Activated naive CD8-positive, alpha-beta T cell treated with anti-CD3 and anti-CD28 coated beads, Interleukin-2, amount 50 U/mL, for 24 hours (primary cell): ENCODE data around the gene SMPD3.

Experiments
- ATAC-seq: fragments of 150-1000 bp; cut with Tn5 transposase; one replicate; pipeline ENCODE4 v1.10.0; 2021
- DNase-seq: peaks from one replicate; pipeline ENCODE4 v3.0.0; 2021
- H3K27ac Mint-ChIP-seq: one replicate; pipeline ENCODE4 v1.8.0; 2021; ENCODE audit warnings: mild to moderate bottlenecking, mixed read lengths
- H3K27me3 Mint-ChIP-seq: one replicate; pipeline ENCODE4 v1.8.0; 2021; ENCODE audit warnings: mixed read lengths
- H3K36me3 Mint-ChIP-seq: one replicate; pipeline ENCODE4 v1.8.0; 2021; ENCODE audit warnings: low read depth, mixed read lengths
- H3K4me1 Mint-ChIP-seq: one replicate; pipeline ENCODE4 v1.8.0; 2021; ENCODE audit warnings: mixed read lengths
- H3K4me3 Mint-ChIP-seq: one replicate; pipeline ENCODE4 v1.8.0; 2021; ENCODE audit warnings: mild to moderate bottlenecking, moderate library complexity, mixed read lengths
- H3K9me3 Mint-ChIP-seq: one replicate; pipeline ENCODE4 v1.8.0; 2021; ENCODE audit warnings: mixed read lengths

SMPD3 gene

DNA sequence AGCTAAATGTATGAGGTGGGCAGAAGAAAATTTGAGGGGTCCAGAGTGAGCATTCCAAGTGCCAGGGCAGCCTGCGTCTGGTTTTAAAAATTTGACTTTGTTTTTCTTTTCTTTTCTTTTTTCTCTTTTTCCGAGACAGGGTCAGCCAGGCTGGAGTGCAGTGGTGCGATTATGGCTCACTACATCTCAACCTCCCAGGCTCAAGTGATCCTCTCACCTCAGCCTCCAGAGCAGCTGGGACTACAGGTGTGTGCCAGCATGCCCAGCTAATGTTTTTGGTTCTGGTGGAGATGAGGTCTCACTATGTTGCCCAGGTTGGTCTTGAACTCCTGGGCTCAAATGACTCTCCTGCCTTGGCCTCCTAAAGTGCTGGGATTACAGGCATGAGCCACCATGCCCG is 15.6 kb downstream of the SMPD3 start:
- DNase-seq (no peak), ATAC-seq (no peak)
- no peak overlapping the region for H3K27ac Mint-ChIP-seq
- no peaks in the 10 kb centered on the region for H3K27me3 Mint-ChIP-seq
- H3K4me1 Mint-ChIP-seq, result peaks cover 4% of the 10 kb centered on the region
- peaks cover 10% of the 10 kb centered on the region for H3K9me3 Mint-ChIP-seq
- no peaks in the 10 kb centered on the region for H3K36me3 Mint-ChIP-seq
- H3K4me3 Mint-ChIP-seq, result no peak overlapping the region

DNA sequence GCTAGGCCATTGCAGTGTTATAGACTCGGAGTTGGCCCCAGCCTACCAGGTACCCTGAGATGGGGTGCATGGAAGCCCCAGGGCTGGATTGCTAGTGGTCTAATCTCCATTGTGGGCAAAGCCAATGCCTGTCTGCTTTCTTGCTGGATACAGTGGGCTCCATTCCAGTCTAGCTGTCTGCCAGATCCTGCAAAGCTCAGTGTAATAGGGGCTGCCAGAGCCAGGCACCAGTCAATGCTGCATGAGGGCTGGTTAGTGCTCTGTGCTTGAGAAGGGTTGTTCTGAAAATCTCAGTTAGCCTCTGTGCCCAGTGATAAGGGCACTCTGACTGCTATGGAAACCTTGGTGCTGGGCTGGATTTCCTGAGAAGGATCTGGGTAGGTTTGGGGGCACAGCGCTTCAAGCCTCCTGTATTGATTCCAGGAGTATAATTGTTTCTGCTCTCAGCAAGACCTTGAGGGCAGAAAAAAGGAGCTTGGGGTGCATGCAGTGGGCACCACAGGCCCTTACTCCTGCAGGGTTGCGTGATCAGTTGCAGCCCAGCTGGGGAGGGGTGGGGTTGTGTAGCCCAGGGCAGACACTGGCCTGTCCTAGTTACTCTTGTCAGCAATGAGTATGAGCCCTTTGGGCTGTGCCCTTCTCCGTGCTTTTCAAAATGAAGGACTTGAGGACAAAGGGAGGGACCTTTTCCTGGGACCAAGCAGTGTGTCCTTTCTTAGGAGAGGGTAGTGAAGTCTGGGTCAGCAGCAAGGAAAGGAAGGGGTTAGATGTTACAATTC is 19.0 kb downstream of the SMPD3 start:
- ATAC-seq, result no peak

DNA sequence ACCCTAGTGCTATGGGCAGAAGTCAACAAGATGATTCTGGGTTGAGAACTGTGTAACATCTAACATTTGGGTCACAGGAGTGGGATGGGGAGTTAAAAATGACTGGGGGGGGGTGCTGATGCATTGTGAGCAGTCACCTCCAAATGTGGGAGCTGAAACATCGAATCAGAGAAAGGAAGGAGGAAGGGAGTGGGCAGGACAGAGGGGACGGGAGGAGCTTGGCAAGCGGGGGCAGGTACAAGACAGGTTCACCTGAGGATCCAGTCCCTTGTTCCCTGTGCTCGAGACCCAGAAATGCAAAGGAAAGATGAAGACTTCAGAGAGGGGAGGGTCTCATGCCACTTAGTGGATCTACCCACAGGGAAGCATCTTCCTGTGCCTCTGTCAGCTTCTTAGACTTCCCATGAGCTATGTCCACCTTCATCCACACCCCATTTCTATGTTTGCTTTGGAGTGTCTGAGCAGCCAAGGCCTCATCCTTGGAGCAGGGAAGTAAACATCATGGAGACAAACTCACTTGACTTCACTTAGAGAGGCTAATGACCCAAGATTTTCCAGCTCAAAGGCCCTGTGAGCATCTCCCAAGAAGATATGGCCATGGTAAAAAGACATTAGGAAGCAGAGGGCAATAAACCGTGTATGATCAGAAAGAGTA is 20.5 kb downstream of the SMPD3 start:
- Mint-ChIP-seq H3K36me3 (no peaks in the 10 kb centered on the region), H3K27ac (no peak overlapping the region), H3K27me3 (no peaks in the 10 kb centered on the region), H3K4me1 (peaks cover 4% of the 10 kb centered on the region), H3K9me3 (no peaks in the 10 kb centered on the region), H3K4me3 (no peak overlapping the region)
- ATAC-seq (no peak), DNase-seq (no peak)

More for the DNA sequence above, 19.0 kb downstream of the SMPD3 start:
- no peak overlapping the region for H3K27ac Mint-ChIP-seq
- DNase-seq, result no peak
- H3K9me3 Mint-ChIP-seq, result no peaks in the 10 kb centered on the region
- H3K36me3 Mint-ChIP-seq, result no peaks in the 10 kb centered on the region
- H3K4me3 Mint-ChIP-seq, result no peak overlapping the region
- H3K27me3 Mint-ChIP-seq, result no peaks in the 10 kb centered on the region
- H3K4me1 Mint-ChIP-seq, result peaks cover 4% of the 10 kb centered on the region

DNA sequence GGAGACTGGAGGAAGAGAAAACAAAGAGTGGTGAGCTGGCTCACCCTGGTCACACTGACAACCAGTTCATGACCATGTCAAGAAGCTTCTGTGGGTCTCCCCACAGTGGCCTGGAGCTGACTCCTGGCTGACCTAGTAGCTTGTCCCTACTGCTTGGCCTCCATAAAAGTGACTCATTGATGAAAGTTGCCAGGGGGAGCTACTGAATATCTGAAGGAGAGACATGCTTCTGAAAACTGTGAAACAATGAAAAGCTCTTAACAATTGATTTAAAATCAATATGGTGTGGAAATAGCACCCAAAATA is 22.0 kb downstream of the SMPD3 start:
- Mint-ChIP-seq H3K27me3 (no peaks in the 10 kb centered on the region), H3K4me3 (no peak overlapping the region), H3K9me3 (no peaks in the 10 kb centered on the region), H3K36me3 (no peaks in the 10 kb centered on the region), H3K27ac (no peak overlapping the region), H3K4me1 (peaks cover 4% of the 10 kb centered on the region)
- DNase-seq, result no peak
- no peak for ATAC-seq

DNA sequence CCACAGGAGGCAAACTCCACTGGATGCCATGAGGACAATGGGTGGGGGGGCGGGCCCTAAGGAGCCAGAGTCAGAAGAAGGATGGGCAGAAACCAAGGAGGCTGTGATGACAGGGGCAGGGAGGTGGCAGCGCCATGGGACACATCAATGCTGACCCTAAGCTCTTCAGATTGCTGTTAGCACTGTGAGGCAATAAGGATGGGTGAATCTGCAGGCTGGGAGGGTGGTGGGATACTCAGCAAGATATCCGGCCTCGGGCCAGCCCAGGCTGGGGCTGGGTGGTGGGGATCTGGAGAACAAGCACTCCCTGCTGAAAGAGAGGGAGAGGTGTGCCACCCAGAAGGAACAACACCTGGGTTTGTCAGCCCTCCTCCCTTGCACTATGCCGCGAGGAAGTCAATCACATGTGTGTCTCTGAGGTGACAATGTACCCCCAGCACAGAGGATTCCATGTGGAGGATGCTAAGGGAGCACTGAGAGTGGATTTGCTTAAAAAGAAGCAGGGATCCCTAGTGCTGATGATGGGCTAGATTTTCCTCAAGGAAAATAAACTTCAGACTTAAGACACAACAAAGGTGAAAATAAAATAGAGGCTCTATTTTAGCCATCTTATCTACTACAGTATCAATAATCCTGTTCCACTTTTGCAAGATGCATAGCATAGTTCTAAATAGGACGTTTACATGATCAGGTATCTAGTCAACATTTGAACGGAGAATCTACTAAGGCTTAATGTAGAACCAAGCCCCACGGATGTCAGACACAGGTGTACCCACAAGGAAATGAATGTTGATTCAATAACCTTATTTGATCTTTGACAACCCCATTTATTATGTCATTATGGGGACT is 22.6 kb downstream of the SMPD3 start:
- H3K4me1 Mint-ChIP-seq, result peaks cover 4% of the 10 kb centered on the region
- ATAC-seq, result no peak
- H3K27ac Mint-ChIP-seq, result no peak overlapping the region
- DNase-seq, result no peak
- H3K4me3 Mint-ChIP-seq, result no peak overlapping the region
- H3K9me3 Mint-ChIP-seq, result no peaks in the 10 kb centered on the region
- no peaks in the 10 kb centered on the region for H3K27me3 Mint-ChIP-seq
- H3K36me3 Mint-ChIP-seq, result no peaks in the 10 kb centered on the region

DNA sequence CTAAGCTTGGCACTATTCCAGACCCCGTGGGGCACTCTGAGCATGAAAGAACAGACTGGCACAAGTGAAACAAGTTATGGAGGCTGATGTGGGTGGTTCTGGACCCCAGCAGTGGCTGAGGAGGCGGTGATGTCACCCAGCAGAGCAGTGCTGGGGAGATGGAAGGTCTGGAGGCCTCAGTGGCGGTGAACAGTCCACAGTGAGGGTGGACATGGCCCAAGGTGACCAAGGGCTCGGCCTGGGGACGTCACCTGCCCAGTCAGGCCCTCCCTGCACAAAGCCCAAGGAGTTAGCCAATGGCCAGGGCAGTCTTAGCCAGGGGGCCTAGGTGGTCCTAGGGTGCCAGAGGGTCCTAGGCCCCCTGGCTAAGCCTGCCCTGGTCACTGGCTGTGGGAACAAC is 24.5 kb downstream of the SMPD3 start:
- no peak for DNase-seq
- Mint-ChIP-seq H3K4me3 (no peak overlapping the region), H3K27me3 (no peaks in the 10 kb centered on the region), H3K36me3 (no peaks in the 10 kb centered on the region), H3K4me1 (peaks cover 10% of the 10 kb centered on the region), H3K27ac (no peak overlapping the region), H3K9me3 (no peaks in the 10 kb centered on the region)
- no peak for ATAC-seq

DNA sequence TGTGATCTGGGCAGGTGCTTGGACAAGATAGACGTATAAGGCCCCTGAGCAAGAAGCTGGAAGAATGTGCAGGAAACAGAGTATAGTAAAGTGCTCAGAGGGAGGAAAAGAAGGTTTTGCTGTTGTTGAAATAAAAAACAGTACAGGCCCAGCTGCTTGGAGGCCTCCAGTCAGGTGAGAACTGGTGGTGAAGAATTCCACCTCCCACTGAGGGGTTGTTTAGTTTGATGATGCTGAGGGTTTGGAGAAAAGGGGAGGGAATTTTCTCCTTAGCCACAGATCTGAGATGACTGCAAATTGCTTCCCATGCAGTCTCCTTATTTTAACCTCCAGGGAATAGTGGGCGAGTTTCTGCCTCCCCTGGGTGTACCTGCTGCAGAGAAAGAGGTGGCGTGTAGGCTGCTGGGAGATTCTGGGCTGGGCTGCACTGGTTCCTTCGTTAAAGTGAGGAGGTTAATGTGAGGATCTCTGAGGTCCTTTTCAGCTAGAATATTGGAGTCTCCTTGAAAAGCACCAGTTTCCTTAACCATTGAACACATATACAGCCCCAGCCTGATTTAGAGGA is 25.8 kb downstream of the SMPD3 start:
- H3K9me3 Mint-ChIP-seq, result no peaks in the 10 kb centered on the region
- no peaks in the 10 kb centered on the region for H3K27me3 Mint-ChIP-seq
- no peaks in the 10 kb centered on the region for H3K36me3 Mint-ChIP-seq
- no peak overlapping the region for H3K4me3 Mint-ChIP-seq
- peaks cover 23% of the 10 kb centered on the region for H3K4me1 Mint-ChIP-seq
- ATAC-seq, result no peak
- no peak overlapping the region for H3K27ac Mint-ChIP-seq
- no peak for DNase-seq

DNA sequence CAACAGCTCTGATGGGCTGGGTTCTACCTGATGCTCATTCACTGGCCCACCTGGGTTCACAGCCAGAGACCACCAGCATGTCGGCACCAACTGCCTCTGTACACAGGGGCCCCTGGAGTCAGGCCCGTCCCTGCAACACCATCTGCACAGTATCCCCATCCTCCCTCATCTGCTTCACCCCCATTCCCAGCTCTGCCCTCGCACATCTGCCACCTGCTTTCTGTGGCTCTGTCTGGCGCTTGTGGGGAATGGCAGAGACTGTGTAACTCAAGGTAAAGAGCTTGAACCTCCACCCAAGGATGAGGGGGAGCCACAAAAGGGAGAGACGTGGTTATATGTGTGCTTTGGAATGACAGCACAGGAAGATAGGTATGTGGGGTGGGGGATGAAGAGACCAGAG is 27.2 kb downstream of the SMPD3 start:
- Mint-ChIP-seq H3K27me3 (no peaks in the 10 kb centered on the region), H3K36me3 (no peaks in the 10 kb centered on the region), H3K27ac (no peak overlapping the region), H3K4me3 (no peak overlapping the region), H3K9me3 (no peaks in the 10 kb centered on the region), H3K4me1 (peaks cover 35% of the 10 kb centered on the region)
- ATAC-seq (no peak), DNase-seq (no peak)

DNA sequence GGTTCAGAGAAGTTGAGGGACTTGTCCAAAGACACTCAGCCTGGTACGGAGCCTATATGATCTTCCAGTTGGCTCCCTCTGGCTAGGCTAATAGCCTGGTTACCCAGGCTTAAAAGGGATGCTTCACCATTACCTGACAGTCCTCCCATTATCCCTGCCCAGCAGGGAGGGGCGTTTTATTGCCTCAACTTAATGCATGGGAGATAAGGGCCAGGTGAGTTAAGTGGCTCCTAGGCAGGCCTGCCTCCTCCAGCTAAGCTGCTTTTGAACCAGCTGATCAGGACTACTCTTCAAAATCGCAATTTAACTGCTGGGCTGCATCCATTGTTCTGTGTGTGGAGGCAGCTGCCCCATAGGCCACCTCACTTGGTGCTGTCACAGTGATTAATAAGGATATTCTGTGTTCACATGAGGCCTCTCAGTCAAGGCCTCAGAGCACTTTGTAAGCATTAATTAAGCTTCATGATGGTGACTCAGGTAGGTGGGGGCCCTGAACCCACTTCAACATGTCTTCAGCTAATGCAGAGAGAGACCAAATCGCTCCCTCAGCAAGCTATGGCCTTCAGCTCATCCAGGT is 27.9 kb downstream of the SMPD3 start:
- DNase-seq (no peak), ATAC-seq (no peak)
- Mint-ChIP-seq H3K36me3 (no peaks in the 10 kb centered on the region), H3K27ac (no peak overlapping the region), H3K9me3 (no peaks in the 10 kb centered on the region), H3K27me3 (no peaks in the 10 kb centered on the region), H3K4me1 (peaks cover 34% of the 10 kb centered on the region), H3K4me3 (no peak overlapping the region)

DNA sequence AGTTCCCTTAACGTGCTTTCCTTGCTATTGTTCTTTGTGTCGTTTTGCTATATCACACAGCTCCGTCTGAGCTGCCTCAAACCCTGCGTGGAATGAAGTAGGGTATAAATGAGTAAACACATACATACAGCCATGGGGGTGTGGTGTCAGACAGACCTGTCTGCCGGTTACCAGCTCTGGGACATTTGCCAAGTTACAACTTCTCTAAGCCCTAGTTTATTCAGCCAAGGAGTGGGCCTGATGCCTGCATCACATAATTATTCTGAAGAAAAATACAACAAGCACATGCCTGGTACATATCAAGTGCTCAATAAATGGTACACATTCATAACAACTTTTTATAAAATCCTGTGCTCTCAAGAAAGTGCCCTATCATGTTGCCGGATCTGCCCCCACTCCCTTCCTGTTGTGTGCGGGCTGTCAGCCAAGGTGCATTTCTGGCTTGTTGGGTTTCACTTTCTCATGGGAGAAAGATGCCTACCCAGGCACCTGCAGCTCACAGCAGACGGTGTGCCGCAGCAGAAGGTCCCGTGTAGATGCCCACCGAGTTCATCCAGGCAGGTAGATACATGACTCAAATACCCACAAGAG is 30.5 kb downstream of the SMPD3 start:
- peaks cover 34% of the 10 kb centered on the region for H3K4me1 Mint-ChIP-seq
- no peaks in the 10 kb centered on the region for H3K36me3 Mint-ChIP-seq
- peak overlapping the region; percentile 69 for H3K4me3 Mint-ChIP-seq
- peak; percentile 55 for DNase-seq
- no peaks in the 10 kb centered on the region for H3K9me3 Mint-ChIP-seq
- H3K27ac Mint-ChIP-seq, result peak overlapping the region; percentile 77
- H3K27me3 Mint-ChIP-seq, result no peaks in the 10 kb centered on the region
- ATAC-seq, result peak; percentile 79

DNA sequence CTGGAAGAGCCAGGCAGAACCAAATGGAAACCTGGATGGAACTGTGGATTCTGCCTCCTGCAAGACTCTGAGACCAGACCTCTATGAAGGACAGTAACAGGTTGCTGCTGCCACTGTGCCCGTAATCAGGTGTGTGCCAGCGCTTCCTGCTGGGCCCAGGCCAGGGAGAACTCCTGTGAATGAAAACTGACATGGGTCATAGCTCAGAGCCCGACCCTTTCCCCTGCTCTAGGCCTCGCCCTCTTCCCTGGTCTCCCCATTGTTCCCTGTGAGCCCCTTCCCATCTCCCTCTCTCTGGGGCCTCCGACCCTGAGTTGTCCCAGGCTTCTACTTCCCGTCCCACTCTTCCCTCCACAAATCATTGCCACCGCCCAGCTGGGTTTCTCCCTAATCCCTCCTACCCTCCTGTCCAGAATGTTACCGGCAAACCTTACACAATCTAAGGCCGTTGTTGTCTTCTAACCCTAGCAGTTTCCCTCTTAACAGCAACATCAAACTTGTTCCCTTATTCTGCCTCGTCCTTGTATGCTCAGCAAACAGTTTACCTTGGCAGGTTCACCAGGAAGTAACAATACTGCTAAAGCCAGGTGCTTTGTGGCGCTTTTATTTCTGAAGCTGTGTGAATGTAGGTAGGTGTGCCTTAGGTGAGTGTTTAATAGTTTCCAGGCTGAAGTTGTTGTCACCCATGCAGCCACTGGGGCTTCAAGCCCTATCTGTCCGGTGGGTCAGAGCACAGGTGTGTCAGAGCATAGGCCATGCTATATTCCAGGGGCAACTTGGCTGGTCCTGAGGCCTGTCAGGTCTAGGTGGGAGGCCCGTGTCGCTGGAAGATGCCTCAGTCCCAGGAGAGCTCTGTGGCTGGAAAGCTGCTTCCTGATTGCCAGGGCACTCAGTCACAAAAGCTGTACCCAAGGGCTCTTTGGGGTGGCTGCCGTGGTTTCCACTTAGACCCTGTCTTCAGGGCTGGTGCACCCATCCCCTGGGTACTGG is 32.0 kb downstream of the SMPD3 start:
- peaks cover 34% of the 10 kb centered on the region for H3K4me1 Mint-ChIP-seq
- no peaks in the 10 kb centered on the region for H3K36me3 Mint-ChIP-seq
- no peak overlapping the region for H3K4me3 Mint-ChIP-seq
- ATAC-seq (no peak), DNase-seq (no peak)
- no peaks in the 10 kb centered on the region for H3K27me3 Mint-ChIP-seq
- H3K27ac Mint-ChIP-seq, result no peak overlapping the region
- no peaks in the 10 kb centered on the region for H3K9me3 Mint-ChIP-seq

DNA sequence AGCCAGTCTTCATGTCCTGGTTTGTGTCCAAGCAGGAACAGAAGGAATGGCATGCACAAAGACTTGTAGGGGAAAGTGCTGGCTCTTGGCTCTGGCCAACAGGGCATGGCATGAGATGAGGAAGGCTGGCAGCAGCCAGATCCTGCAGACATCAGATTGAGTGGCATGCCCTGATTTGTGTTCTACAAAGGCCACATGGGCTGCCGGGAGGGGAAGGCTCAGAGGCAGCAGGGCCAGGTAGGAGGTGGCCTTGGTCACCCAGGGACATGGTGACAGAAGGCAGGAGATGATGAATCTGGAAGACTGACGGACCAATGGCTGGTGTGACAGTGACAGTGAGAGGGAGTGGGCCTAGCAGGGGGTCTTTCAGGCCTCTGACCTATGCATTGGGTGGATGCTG is 33.7 kb downstream of the SMPD3 start:
- DNase-seq, result no peak
- Mint-ChIP-seq H3K4me3 (no peak overlapping the region), H3K27ac (no peak overlapping the region), H3K27me3 (no peaks in the 10 kb centered on the region), H3K9me3 (no peaks in the 10 kb centered on the region), H3K4me1 (peaks cover 34% of the 10 kb centered on the region), H3K36me3 (no peaks in the 10 kb centered on the region)
- no peak for ATAC-seq

DNA sequence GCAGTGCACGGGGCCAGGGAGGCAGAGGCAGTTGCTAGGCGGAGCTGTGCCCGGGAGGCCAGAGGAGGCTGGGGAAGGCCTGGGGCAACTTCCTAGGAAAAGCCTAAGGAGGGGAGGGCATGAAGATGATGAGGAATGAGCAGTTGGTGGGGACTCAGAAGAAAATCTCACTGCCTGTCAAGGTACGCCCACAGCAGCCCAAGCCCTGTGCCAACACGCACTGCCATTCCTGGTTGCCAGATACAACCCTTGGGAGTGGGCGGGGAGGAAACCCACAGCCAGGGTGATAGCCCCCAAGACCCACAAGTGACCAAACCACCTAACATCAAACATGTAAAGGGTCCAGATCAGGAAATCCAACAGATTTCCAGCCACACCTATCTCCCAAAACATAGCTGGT is 36.2 kb downstream of the SMPD3 start:
- peaks cover 11% of the 10 kb centered on the region for H3K4me1 Mint-ChIP-seq
- H3K27ac Mint-ChIP-seq, result no peak overlapping the region
- ATAC-seq (no peak), DNase-seq (no peak)
- H3K4me3 Mint-ChIP-seq, result no peak overlapping the region
- H3K9me3 Mint-ChIP-seq, result no peaks in the 10 kb centered on the region
- H3K36me3 Mint-ChIP-seq, result no peaks in the 10 kb centered on the region
- H3K27me3 Mint-ChIP-seq, result no peaks in the 10 kb centered on the region
